Retinal pigment epithelial cell (primary cell): Measurements from ENCODE around the gene PDZD2.

ENCODE experiments used
- DNase-seq: peaks from one replicate; pipeline ENCODE4 v3.0.0-alpha.2; 2010; ENCODE audit warnings: low read depth
- H3K4me3 ChIP-seq: 2 replicates; pipeline ENCODE4 v1.5.1; 2011; ENCODE audit warnings: mild to moderate bottlenecking, low read length, control low read depth, moderate library complexity
- CTCF ChIP-seq: conservative IDR thresholded peaks from 2 replicates; pipeline ENCODE4 v1.5.1; 2011; ENCODE audit warnings: low read depth, low read length, control low read depth, inconsistent platforms

PDZD2 gene

GRCh38 chr5:32151198-32151597, 512.3 kb downstream of the PDZD2 start:
- DNase-seq = no peak
- no peak overlapping the region for H3K4me3 ChIP-seq
- no peak for TF ChIP-seq CTCF

- DNase-seq = no peak
- H3K4me3 ChIP-seq = no peak overlapping the region
- no peak for TF ChIP-seq CTCF
Observed at GRCh38 chr5:32153723-32154122, 514.8 kb downstream of the PDZD2 start.

- H3K4me3 ChIP-seq = no peak overlapping the region
- DNase-seq = no peak
- no peak for TF ChIP-seq CTCF
Observed at GRCh38 chr5:32155211-32155610, 516.3 kb downstream of the PDZD2 start.

- no peak for TF ChIP-seq CTCF
- no peak for DNase-seq
- H3K4me3 ChIP-seq = no peak overlapping the region
Observed at GRCh38 chr5:32156635-32157034, 517.7 kb downstream of the PDZD2 start.

- no peak overlapping the region for H3K4me3 ChIP-seq
- no peak for DNase-seq
- TF ChIP-seq CTCF = no peak
Observed at GRCh38 chr5:32157078-32157477, 518.1 kb downstream of the PDZD2 start.

- DNase-seq = no peak
- TF ChIP-seq CTCF = no peak
- H3K4me3 ChIP-seq = no peak overlapping the region
Observed at GRCh38 chr5:32158679-32158975, 519.7 kb downstream of the PDZD2 start.

- TF ChIP-seq CTCF = no peak
- no peak for DNase-seq
- H3K4me3 ChIP-seq = no peak overlapping the region
Observed at GRCh38 chr5:32159328-32160072, 520.6 kb downstream of the PDZD2 start.
